ENCODE measurements around the gene CUL3. TPM values are rescaled to one million over a fixed set of nuclear protein-coding genes. Genes with fewer than 3 reads are reported as not detected.

The CUL3 gene
- total RNA-seq, 1 donor from 2014 or later, result 74.4 TPM

DNA sequence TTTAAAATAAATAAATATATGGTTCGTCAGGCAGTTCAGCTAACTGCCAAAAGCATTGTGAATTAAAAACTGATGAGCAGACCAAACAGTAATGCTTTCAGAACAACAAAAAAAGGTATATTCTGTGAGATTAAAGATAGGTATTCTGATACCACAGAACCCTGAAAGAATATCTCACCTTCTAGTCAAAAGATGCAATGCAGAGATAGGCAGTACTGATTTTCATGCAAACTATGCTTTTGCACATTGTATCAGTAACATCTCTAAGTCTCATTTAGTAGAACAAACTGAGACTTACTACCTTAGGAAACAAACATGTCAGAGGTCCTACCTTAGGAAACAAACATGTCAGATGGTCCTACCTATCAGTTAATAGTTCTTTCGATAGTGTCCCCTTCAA is 32.4 kb downstream of the CUL3 start:
- no peaks in the 10 kb centered on the region for H3K36me3 ChIP-seq
- intact Hi-C loops (cut with micrococcal nuclease), result no loop called here
- DNase-seq, result no peak
- H3K9me3 ChIP-seq (replicated peaks), result no peaks in the 10 kb centered on the region
- no peak overlapping the region for H3K27ac ChIP-seq (replicated peaks)
- H3K4me3 ChIP-seq, result no peak overlapping the region
- TF ChIP-seq, protein P1, sequence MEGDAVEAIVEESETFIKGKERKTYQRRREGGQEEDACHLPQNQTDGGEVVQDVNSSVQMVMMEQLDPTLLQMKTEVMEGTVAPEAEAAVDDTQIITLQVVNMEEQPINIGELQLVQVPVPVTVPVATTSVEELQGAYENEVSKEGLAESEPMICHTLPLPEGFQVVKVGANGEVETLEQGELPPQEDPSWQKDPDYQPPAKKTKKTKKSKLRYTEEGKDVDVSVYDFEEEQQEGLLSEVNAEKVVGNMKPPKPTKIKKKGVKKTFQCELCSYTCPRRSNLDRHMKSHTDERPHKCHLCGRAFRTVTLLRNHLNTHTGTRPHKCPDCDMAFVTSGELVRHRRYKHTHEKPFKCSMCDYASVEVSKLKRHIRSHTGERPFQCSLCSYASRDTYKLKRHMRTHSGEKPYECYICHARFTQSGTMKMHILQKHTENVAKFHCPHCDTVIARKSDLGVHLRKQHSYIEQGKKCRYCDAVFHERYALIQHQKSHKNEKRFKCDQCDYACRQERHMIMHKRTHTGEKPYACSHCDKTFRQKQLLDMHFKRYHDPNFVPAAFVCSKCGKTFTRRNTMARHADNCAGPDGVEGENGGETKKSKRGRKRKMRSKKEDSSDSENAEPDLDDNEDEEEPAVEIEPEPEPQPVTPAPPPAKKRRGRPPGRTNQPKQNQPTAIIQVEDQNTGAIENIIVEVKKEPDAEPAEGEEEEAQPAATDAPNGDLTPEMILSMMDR (IDR thresholded peaks at IDR 0.05; ENCODE audit: borderline replicate concordance), result no peak
- peaks cover 20% of the 10 kb centered on the region for H3K4me1 ChIP-seq
- no peaks in the 10 kb centered on the region for H3K27me3 ChIP-seq (ENCODE audit: low read depth)

DNA sequence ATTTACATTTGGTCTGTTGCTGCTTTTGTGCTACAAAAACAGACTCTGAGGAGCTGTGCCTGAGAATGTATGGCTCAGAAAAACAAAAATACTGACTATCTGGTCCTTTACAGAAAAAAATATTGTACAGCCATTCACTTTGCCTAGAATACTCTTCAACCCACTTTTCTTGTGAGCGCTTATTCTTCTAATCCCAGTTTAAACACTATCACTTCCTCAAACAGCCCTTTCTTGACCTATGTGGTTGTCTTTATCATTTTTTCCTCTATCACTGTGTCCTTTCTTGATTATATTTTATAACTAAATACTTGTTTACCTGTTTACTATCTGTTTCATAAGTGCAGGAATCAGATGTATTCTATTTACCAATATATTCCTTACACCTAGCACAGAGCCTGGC is 33.5 kb downstream of the CUL3 start:
- H3K4me1 ChIP-seq, result peaks cover 22% of the 10 kb centered on the region
- DNase-seq, result no peak
- no peaks in the 10 kb centered on the region for H3K36me3 ChIP-seq
- no peaks in the 10 kb centered on the region for H3K9me3 ChIP-seq (replicated peaks)
- H3K27ac ChIP-seq (replicated peaks), result no peak overlapping the region
- TF ChIP-seq, protein P1 (IDR thresholded peaks at IDR 0.05; ENCODE audit: borderline replicate concordance), result no peak
- no peaks in the 10 kb centered on the region for H3K27me3 ChIP-seq (ENCODE audit: low read depth)
- no peak overlapping the region for H3K4me3 ChIP-seq
- intact Hi-C loops (cut with micrococcal nuclease), result no loop called here

DNA sequence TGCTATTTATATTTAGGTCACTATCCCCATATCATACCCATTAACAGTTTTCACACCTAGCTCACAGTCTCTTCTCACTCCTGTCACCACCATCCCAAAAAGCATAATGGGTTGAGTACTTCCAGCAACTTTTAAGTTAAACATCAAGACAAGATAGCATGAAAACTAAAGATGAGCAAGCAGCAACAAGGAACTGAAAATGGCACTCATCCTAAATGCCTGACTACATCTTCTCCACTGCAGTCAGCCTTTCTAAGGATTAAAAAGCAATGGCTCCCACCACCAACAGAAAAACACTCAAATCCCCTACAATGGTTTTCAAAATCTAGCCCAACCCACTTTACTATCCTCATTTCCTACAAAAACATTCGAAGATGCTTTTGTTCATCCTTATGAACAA is 38.2 kb downstream of the CUL3 start:
- H3K4me3 ChIP-seq, result no peak overlapping the region
- no peaks in the 10 kb centered on the region for H3K9me3 ChIP-seq (replicated peaks)
- H3K27ac ChIP-seq (replicated peaks), result no peak overlapping the region
- no peak for DNase-seq
- H3K4me1 ChIP-seq, result peaks cover 47% of the 10 kb centered on the region
- intact Hi-C loops (cut with micrococcal nuclease), result no loop called here
- H3K27me3 ChIP-seq (ENCODE audit: low read depth), result no peaks in the 10 kb centered on the region
- TF ChIP-seq, protein P1 (IDR thresholded peaks at IDR 0.05; ENCODE audit: borderline replicate concordance), result no peak
- H3K36me3 ChIP-seq, result peaks cover 6% of the 10 kb centered on the region

DNA sequence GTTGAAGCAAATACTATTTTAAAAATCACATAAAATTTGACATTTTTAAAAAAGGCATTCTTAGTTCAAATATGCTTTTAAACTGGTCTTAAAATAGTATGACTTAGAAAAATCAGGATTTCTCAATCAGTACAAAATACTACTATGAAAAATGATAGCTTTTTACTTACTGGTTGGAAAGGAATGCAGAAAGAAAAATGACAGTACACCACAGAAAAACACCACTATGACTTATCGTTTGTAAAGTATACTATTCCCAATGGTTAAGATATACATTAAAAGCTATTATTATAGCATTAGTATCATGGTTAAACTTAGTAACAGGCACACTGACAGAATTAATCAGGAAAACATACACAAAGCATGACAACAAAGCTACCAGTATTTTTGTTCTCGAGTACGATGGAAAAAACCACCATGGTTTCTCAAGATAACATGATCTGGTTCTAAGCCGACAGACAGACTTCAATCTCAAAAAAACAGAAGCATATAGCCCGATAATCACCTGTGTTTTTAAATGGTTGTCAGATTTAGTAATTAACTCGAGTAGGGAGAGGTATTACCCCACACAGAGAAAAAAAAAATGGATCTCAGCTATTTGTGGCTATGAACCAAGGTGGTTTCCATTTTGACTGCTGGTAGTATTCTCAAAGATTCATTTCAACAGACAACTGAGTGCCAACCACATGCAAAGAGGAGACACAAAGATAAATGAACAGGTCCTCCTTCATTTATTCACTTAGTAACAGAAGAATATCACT is 39.1 kb downstream of the CUL3 start:
- Histone ChIP-seq H3K36me3 (peaks cover 12% of the 10 kb centered on the region), H3K27ac (replicated peaks) (no peak overlapping the region), H3K27me3 (ENCODE audit: low read depth) (no peaks in the 10 kb centered on the region), H3K9me3 (replicated peaks) (no peaks in the 10 kb centered on the region), H3K4me1 (peaks cover 47% of the 10 kb centered on the region), H3K4me3 (no peak overlapping the region)
- TF ChIP-seq, protein P1 (IDR thresholded peaks at IDR 0.05; ENCODE audit: borderline replicate concordance), result no peak
- intact Hi-C loops (cut with micrococcal nuclease), result no loop called here
- no peak for DNase-seq

DNA sequence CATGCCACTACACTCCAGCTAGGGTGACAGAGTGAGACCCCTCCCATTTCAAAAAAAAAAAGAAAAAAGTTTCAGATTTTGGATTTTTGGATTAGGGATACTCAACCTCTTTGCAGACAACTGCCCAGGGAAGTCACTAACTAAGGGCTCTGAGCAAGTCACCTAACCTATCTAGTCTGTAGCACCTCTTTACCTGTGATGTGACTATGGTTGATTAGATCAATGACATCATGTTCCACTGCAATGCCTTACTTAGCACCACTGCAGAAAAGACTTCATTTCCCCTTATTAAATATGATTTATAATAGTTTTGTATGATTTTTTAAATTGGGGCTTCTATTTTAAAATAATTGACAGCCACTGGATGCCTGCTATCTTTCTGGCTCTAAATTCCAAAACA is 41.2 kb downstream of the CUL3 start:
- no peaks in the 10 kb centered on the region for H3K9me3 ChIP-seq (replicated peaks)
- DNase-seq, result no peak
- no peak overlapping the region for H3K27ac ChIP-seq (replicated peaks)
- peaks cover 47% of the 10 kb centered on the region for H3K4me1 ChIP-seq
- H3K4me3 ChIP-seq, result no peak overlapping the region
- intact Hi-C loops (cut with micrococcal nuclease), result no loop called here
- no peaks in the 10 kb centered on the region for H3K27me3 ChIP-seq (ENCODE audit: low read depth)
- peaks cover 12% of the 10 kb centered on the region for H3K36me3 ChIP-seq
- TF ChIP-seq, protein P1 (IDR thresholded peaks at IDR 0.05; ENCODE audit: borderline replicate concordance), result no peak

Data from left ventricle myocardium inferior (tissue), 1 donor.